Measurements from ENCODE around the gene GMDS. TPM values are rescaled to one million over a fixed set of nuclear protein-coding genes. Genes with fewer than 3 reads are reported as not detected.

The GMDS gene
- total and polyA plus RNA-seq, 2 of the 4 experiments (the other 2 are of a cell fraction): 7.3 to 21.9 TPM

DNA sequence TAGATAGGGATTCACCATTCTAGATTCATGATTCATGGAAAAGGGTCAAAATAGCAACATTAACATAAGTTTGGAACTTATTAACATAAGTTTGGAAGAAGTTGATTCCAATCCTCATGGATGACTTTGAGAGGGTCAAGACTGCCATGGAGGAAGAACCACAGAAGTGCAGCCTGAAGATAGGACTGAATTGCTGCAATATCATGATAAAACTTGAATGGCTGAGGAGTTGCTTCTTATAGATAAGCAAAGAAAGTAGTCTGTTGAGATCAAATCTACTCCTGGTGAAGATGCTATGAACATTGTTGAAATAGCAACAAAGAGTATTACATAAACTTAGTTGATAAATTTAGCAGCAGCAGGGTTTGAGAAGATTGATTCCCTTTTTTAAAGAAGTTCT is 62.2 kb downstream of the GMDS start:
- DNase-seq (no peak), ATAC-seq (ENCODE audit: low read depth) (no peak)
- Histone ChIP-seq H3K4me3 (ENCODE audit: insufficient read depth, low read depth, low read length) (no peak overlapping the region), H2AK5ac (ENCODE audit: low read depth, low read length) (no peak overlapping the region), H3K4ac (ENCODE audit: low read depth, low read length) (no peak overlapping the region), H2BK15ac (ENCODE audit: low read depth, low read length) (no peak overlapping the region), H3K27ac (ENCODE audit: insufficient read depth, low read length) (no peak overlapping the region), H3K9ac (ENCODE audit: low read depth, low read length) (no peak overlapping the region), H3K56ac (ENCODE audit: extremely low read depth, insufficient read depth, low read length) (no peak overlapping the region), H3K79me1 (ENCODE audit: low read depth in 1 of 2, low read length in 2 of 2) (peaks cover 3 to 18% of the 10 kb centered on the region in 2 experiments; a peak in 1 of 4 replicates), H3K23ac (ENCODE audit: low read depth, low read length) (no peak overlapping the region), H4K5ac (ENCODE audit: low read depth, low read length) (no peak overlapping the region), H3K27me3 (ENCODE audit: control insufficient read depth, insufficient read depth, low read length) (no peaks in the 10 kb centered on the region), H4K91ac (ENCODE audit: insufficient read depth, low read depth, low read length) (no peak overlapping the region), H3K4me1 (ENCODE audit: control insufficient read depth, insufficient read depth, low read length) (peaks cover 2% of the 10 kb centered on the region), H2AK9ac (replicated peaks; ENCODE audit: low read depth, low read length, poor library complexity) (no peak overlapping the region), H2AFZ (replicated peaks; ENCODE audit: low read length, poor library complexity) (no peak overlapping the region), H2BK120ac (ENCODE audit: low read depth, low read length) (no peak overlapping the region), H3K36me3 (ENCODE audit: control insufficient read depth, insufficient read depth, low read length) (no peaks in the 10 kb centered on the region), H4K8ac (ENCODE audit: low read depth in 2 of 2, low read length in 2 of 2) (no peak overlapping the region), H3K18ac (ENCODE audit: low read depth, low read length) (no peak overlapping the region), H2BK5ac (ENCODE audit: low read depth, low read length, poor library complexity, severe bottlenecking) (no peak overlapping the region), H4K20me1 (ENCODE audit: insufficient read depth, low read length) (no peaks in the 10 kb centered on the region; the same call in 1 of the 2 replicates), H3K9me1 (ENCODE audit: insufficient read depth, low read length) (no peaks in the 10 kb centered on the region), H3K4me2 (ENCODE audit: low read depth, low read length) (no peak overlapping the region), H3K9me3 (ENCODE audit: control insufficient read depth, insufficient read depth, low read length) (peaks cover 2% of the 10 kb centered on the region; the same call in 1 of the 2 replicates), H2BK20ac (ENCODE audit: low read depth, low read length) (no peak overlapping the region), H3K14ac (replicated peaks; ENCODE audit: low read depth, low read length) (no peak overlapping the region)
- TF ChIP-seq SMC3 (IDR thresholded peaks at IDR 0.05; ENCODE audit: low read depth, low read length) (no peak), RFX5 (IDR thresholded peaks at IDR 0.05; ENCODE audit: low read depth, low read length) (no peak), MAFK (IDR thresholded peaks at IDR 0.05; ENCODE audit: low read depth, low read length) (no peak), MXI1 (IDR thresholded peaks at IDR 0.05; ENCODE audit: borderline replicate concordance, low read depth, low read length) (no peak), CEBPB (IDR thresholded peaks at IDR 0.05; ENCODE audit: low read depth, low read length) (no peak), MAZ (IDR thresholded peaks at IDR 0.05; ENCODE audit: borderline replicate concordance, low read depth, low read length) (no peak), NFE2L2 (IDR thresholded peaks at IDR 0.05; ENCODE audit: low read depth, low read length) (no peak), RAD21 (IDR thresholded peaks at IDR 0.05; ENCODE audit: low read length) (no peak), BHLHE40 (IDR thresholded peaks at IDR 0.05; ENCODE audit: low read depth, low read length) (no peak), RCOR1 (IDR thresholded peaks at IDR 0.05; ENCODE audit: insufficient replicate concordance, low read length) (no peak), CHD1 (IDR thresholded peaks at IDR 0.05; ENCODE audit: low read depth, low read length) (no peak), POLR2A (IDR thresholded peaks at IDR 0.05; ENCODE audit: low read depth, low read length) (no peak), FOS (IDR thresholded peaks at IDR 0.05; ENCODE audit: low read depth, low read length) (no peak)
- TF ChIP-seq, protein P1, sequence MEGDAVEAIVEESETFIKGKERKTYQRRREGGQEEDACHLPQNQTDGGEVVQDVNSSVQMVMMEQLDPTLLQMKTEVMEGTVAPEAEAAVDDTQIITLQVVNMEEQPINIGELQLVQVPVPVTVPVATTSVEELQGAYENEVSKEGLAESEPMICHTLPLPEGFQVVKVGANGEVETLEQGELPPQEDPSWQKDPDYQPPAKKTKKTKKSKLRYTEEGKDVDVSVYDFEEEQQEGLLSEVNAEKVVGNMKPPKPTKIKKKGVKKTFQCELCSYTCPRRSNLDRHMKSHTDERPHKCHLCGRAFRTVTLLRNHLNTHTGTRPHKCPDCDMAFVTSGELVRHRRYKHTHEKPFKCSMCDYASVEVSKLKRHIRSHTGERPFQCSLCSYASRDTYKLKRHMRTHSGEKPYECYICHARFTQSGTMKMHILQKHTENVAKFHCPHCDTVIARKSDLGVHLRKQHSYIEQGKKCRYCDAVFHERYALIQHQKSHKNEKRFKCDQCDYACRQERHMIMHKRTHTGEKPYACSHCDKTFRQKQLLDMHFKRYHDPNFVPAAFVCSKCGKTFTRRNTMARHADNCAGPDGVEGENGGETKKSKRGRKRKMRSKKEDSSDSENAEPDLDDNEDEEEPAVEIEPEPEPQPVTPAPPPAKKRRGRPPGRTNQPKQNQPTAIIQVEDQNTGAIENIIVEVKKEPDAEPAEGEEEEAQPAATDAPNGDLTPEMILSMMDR (conservative IDR thresholded peaks at IDR 0.05; ENCODE audit: low read depth, low read length): no peak
- TF ChIP-seq, protein P2, sequence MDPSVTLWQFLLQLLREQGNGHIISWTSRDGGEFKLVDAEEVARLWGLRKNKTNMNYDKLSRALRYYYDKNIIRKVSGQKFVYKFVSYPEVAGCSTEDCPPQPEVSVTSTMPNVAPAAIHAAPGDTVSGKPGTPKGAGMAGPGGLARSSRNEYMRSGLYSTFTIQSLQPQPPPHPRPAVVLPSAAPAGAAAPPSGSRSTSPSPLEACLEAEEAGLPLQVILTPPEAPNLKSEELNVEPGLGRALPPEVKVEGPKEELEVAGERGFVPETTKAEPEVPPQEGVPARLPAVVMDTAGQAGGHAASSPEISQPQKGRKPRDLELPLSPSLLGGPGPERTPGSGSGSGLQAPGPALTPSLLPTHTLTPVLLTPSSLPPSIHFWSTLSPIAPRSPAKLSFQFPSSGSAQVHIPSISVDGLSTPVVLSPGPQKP (IDR thresholded peaks at IDR 0.05; ENCODE audit: borderline replicate concordance, low read depth, low read length): no peak
- TF ChIP-seq, protein P3, sequence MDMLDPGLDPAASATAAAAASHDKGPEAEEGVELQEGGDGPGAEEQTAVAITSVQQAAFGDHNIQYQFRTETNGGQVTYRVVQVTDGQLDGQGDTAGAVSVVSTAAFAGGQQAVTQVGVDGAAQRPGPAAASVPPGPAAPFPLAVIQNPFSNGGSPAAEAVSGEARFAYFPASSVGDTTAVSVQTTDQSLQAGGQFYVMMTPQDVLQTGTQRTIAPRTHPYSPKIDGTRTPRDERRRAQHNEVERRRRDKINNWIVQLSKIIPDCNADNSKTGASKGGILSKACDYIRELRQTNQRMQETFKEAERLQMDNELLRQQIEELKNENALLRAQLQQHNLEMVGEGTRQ (IDR thresholded peaks at IDR 0.05; ENCODE audit: low read depth, low read length): no peak
- intact Hi-C loops (cut with micrococcal nuclease) (loop anchor here (10.0 kb wide), 1 partner anchor 452 kb away; no protein-coding TSS in a partner anchor), in situ Hi-C loops (cut with MboI; ENCODE audit: low sequenced_read_pairs) (loop anchor here (10.0 kb wide), 1 partner anchor 578 kb away; the partner anchor contains the start of gene FOXC1), dilution Hi-C loops (cut with HindIII; ENCODE audit: low sequenced_read_pairs, unreplicated experiment) (no loop called here)
- ChIA-PET POLR2A (ENCODE audit: unreplicated experiment) (no interaction called here), CTCF (no interaction called here)
- BruUV-seq (replicated peaks): no TSS peak
